Measurements from ENCODE around the gene SH3RF1.

GRCh38 chr4:169131556-169132208, 139.1 kb downstream of the SH3RF1 start:
- TF ChIP-seq POLR2A (IDR thresholded peaks at IDR 0.05; ENCODE audit: low read depth, low read length): no peak
- TF ChIP-seq POLR2AphosphoS5 (IDR thresholded peaks at IDR 0.05; ENCODE audit: low read depth, low read length): no peak
- TF ChIP-seq PAX5 (IDR thresholded peaks at IDR 0.05; ENCODE audit: insufficient read depth, low read length, severe bottlenecking): no peak
- TF ChIP-seq TAF1 (IDR thresholded peaks at IDR 0.05; ENCODE audit: low read depth, low read length): no peak

Measured in GM12891 (cell line).